AG04450 (cell line): ENCODE data around the gene PPDPF. TPM values are rescaled to one million over a fixed set of nuclear protein-coding genes. Genes with fewer than 3 reads are reported as not detected.
"Not testable (repeated sequence)": the region's sequence is repeated elsewhere in the genome, so short reads cannot be mapped to it uniquely, and the experiment has no call there.

Experiments
- CTCF ChIA-PET: fragments of 300-600, 350-600 bp; formaldehyde crosslinking; extraction: SDS; loops from one replicate; lab custom pipeline; 2022; ENCODE audit warnings: antibody characterized with exemption, inconsistent platforms; lab: Charles Lee
- POLR2A ChIA-PET: fragments of 350-600 bp; formaldehyde crosslinking; extraction: SDS; loops from one replicate; lab custom pipeline; 2021; ENCODE audit warnings: antibody characterized with exemption, inconsistent platforms; lab: Yijun Ruan, JAX
- DNase-seq: peaks from one replicate; pipeline ENCODE4 v3.0.0-alpha.2; 2011; ENCODE audit warnings: low read depth, low spot score
- H3K27ac ChIP-seq: one replicate; pipeline ENCODE4 v1.5.1; 2012; ENCODE audit warnings: low read depth, low read length, control low read depth
- H3K27me3 ChIP-seq: one replicate; pipeline ENCODE4 v1.6.0; 2012; ENCODE audit warnings: low read length; ENCODE audit not compliant: control insufficient read depth, insufficient read depth
- H3K4me3 ChIP-seq: 2 replicates; pipeline ENCODE4 v1.5.1; 2011; ENCODE audit warnings: mild to moderate bottlenecking, low read depth, low read length, control low read depth
- H3K9me3 ChIP-seq: 2 replicates; pipeline ENCODE4 v1.5.1; 2012; ENCODE audit warnings: low read length; ENCODE audit not compliant: control insufficient read depth, insufficient read depth
- CTCF ChIP-seq: IDR thresholded peaks from 2 replicates; pipeline ENCODE4 v1.5.1; 2011; ENCODE audit warnings: low read depth, low read length, control low read depth, inconsistent platforms
- polyA plus RNA-seq: library from polyadenylated mRNA; depleted of rRNA; stranded (reverse); fragments of >200 nt; gene quantifications from 2 replicates; pipeline ENCODE4 v1.2.3, GENCODE V29; 2011

Gene PPDPF
- polyA plus RNA-seq, 1 experiment = 13.5 TPM

- POLR2A ChIA-PET = no interaction called here
- no peak for DNase-seq
- no peak overlapping the region for H3K4me3 ChIP-seq
- no peaks in the 10 kb centered on the region for H3K27me3 ChIP-seq
- CTCF ChIA-PET = no interaction called here
- H3K9me3 ChIP-seq = peaks cover 6% of the 10 kb centered on the region; the same call in 1 of the 2 replicates
- no peak for TF ChIP-seq CTCF
- H3K27ac ChIP-seq = no peak overlapping the region
Measured at GRCh38 chr20:63558804-63559484, 38.4 kb downstream of the PPDPF start.

- POLR2A ChIA-PET, CTCF ChIA-PET, H3K27me3 ChIP-seq: not testable (repeated sequence)
Measured at GRCh38 chr20:63559485-63560332, 39.1 kb downstream of the PPDPF start.

GRCh38 chr20:63560333-63560805 is 39.8 kb downstream of the PPDPF start:
- no peak overlapping the region for H3K4me3 ChIP-seq

More at GRCh38 chr20:63559485-63560332, 39.1 kb downstream of the PPDPF start:
- not testable (repeated sequence) for DNase-seq, H3K27ac ChIP-seq, H3K9me3 ChIP-seq, H3K4me3 ChIP-seq

GRCh38 chr20:63560856-63561609 is 40.5 kb downstream of the PPDPF start:
- Histone ChIP-seq H3K27ac (no peak overlapping the region), H3K9me3 (peaks cover 6% of the 10 kb centered on the region; the same call in 1 of the 2 replicates), H3K4me3 (no peak overlapping the region), H3K27me3 (no peaks in the 10 kb centered on the region)
- POLR2A ChIA-PET = no interaction called here
- TF ChIP-seq CTCF = no peak
- CTCF ChIA-PET = interaction anchor here (0.5 to 1.0 kb wide), 2 partner anchors 23 to 410 kb away, joined by 3 to 6 read pairs; no protein-coding TSS in a partner anchor
- no peak for DNase-seq

More at GRCh38 chr20:63560333-63560805, 39.8 kb downstream of the PPDPF start:
- no peak overlapping the region for H3K27ac ChIP-seq
- no peak for DNase-seq
- no peaks in the 10 kb centered on the region for H3K27me3 ChIP-seq
- ChIA-PET CTCF (interaction anchor here (0.5 kb wide), 1 partner anchor 411 kb away, joined by 6 read pairs; no protein-coding TSS in a partner anchor), POLR2A (no interaction called here)
- TF ChIP-seq CTCF = no peak
- peaks cover 6% of the 10 kb centered on the region; the same call in 1 of the 2 replicates for H3K9me3 ChIP-seq
